GM23338 (cell line): ENCODE measurements around the gene ARMC5. TPM values are rescaled to one million over a fixed set of nuclear protein-coding genes. Genes with fewer than 3 reads are reported as not detected.

Experiments used
- ATAC-seq: fragments of 200-7000 bp; cut with Tn5 transposase; 3 replicates; pipeline ENCODE4 v1.9.1; 2020
- DNase-seq: peaks from one replicate; pipeline ENCODE4 v3.0.0-alpha.2; 2015; ENCODE audit warnings: low spot score
- H2AFZ ChIP-seq: fragments of 200-600 bp; sonication (generic); 2 replicates; pipeline ENCODE4 v1.8.0; 2016; ENCODE audit warnings: antibody characterized with exemption, mild to moderate bottlenecking, moderate library complexity
- H3F3A ChIP-seq: fragments of 200-600 bp; sonication (generic); replicated peaks from 2 replicates; pipeline ENCODE4 v1.8.0; 2017; ENCODE audit warnings: antibody characterized with exemption, mixed run types, low read depth
- H3K27ac ChIP-seq: fragments of 200-600 bp; sonication (generic); 2 replicates; pipeline ENCODE4 v1.6.1; 2016; ENCODE audit warnings: low read depth
- H3K27me3 ChIP-seq: fragments of 200-600 bp; sonication (generic); 2 replicates; pipeline ENCODE4 v1.8.0; 2016; ENCODE audit warnings: mild to moderate bottlenecking, mixed run types, moderate library complexity; ENCODE audit not compliant: insufficient read depth
- H3K36me3 ChIP-seq: fragments of 200-600 bp; sonication (generic); 2 replicates; pipeline ENCODE4 v1.8.0; 2016; ENCODE audit warnings: mild to moderate bottlenecking; ENCODE audit not compliant: insufficient read depth
- H3K4me1 ChIP-seq: fragments of 200-600 bp; sonication (generic); 2 replicates; pipeline ENCODE4 v1.8.0; 2016; ENCODE audit warnings: mild to moderate bottlenecking, moderate library complexity; ENCODE audit not compliant: insufficient read depth
- H3K4me2 ChIP-seq: fragments of 200-600 bp; sonication (generic); 2 replicates; pipeline ENCODE4 v1.7.1; 2017; ENCODE audit warnings: mixed run types
- H3K4me3 ChIP-seq: fragments of 200-600 bp; sonication (generic); 2 replicates; pipeline ENCODE4 v1.6.1; 2016; ENCODE audit warnings: mixed run types
- H3K79me2 ChIP-seq: fragments of 200-600 bp; sonication (generic); replicated peaks from 2 replicates; pipeline ENCODE4 v1.8.0; 2017; ENCODE audit warnings: mild to moderate bottlenecking; ENCODE audit not compliant: insufficient read depth
- H3K9me2 ChIP-seq: fragments of 200-600 bp; sonication (generic); 2 replicates; pipeline ENCODE4 v1.8.0; 2017; ENCODE audit not compliant: insufficient read depth
- H4K20me1 ChIP-seq: fragments of 200-600 bp; sonication (generic); replicated peaks from 2 replicates; pipeline ENCODE4 v1.8.0; 2017; ENCODE audit warnings: mild to moderate bottlenecking; ENCODE audit not compliant: insufficient read depth
- H3K27ac Mint-ChIP-seq: 2 replicates; pipeline ENCODE4 v1.8.0; 2020; ENCODE audit warnings: inconsistent platforms, mild to moderate bottlenecking, moderate library complexity, mixed read lengths
- H3K27me3 Mint-ChIP-seq: 3 replicates; pipeline ENCODE4 v1.8.0; 2022; ENCODE audit warnings: low read depth, mild to moderate bottlenecking, moderate library complexity, mixed read lengths, inconsistent platforms; ENCODE audit not compliant: insufficient read depth, poor library complexity
- H3K36me3 Mint-ChIP-seq: 3 replicates; pipeline ENCODE4 v1.8.0; 2021; ENCODE audit warnings: low read depth, mild to moderate bottlenecking, inconsistent platforms, moderate library complexity, mixed read lengths
- H3K4me1 Mint-ChIP-seq: 3 replicates; pipeline ENCODE4 v1.8.0; 2020; ENCODE audit warnings: mild to moderate bottlenecking, inconsistent platforms, mixed read lengths
- H3K4me3 Mint-ChIP-seq: 3 replicates; pipeline ENCODE4 v1.8.0; 2021; ENCODE audit warnings: moderate library complexity, mild to moderate bottlenecking, inconsistent platforms, mixed read lengths
- H3K9me3 Mint-ChIP-seq: 3 replicates; pipeline ENCODE4 v1.8.0; 2020; ENCODE audit warnings: moderate library complexity, mild to moderate bottlenecking, inconsistent platforms, mixed read lengths
- CREB1 ChIP-seq: fragments of 250-450 bp; sonication (Bioruptor Pico); IDR thresholded peaks from 2 replicates; pipeline ENCODE4 v1.5.0; 2020; ENCODE audit warnings: low read depth, mild to moderate bottlenecking, moderate library complexity
- EZH2 ChIP-seq: fragments of 200-600 bp; sonication (generic); IDR thresholded peaks from one replicate; pipeline ENCODE4 v1.8.0; 2017; ENCODE audit warnings: antibody characterized with exemption, mild to moderate bottlenecking, low read depth; ENCODE audit not compliant: unreplicated experiment
- EZH2phosphoT487 ChIP-seq: fragments of 200-600 bp; sonication (generic); IDR thresholded peaks from one replicate; pipeline ENCODE4 v1.8.1; 2018; ENCODE audit warnings: antibody characterized with exemption; ENCODE audit not compliant: unreplicated experiment
- NANOG ChIP-seq: IDR thresholded peaks from 2 replicates; pipeline ENCODE4 v1.6.1; 2016; ENCODE audit warnings: antibody characterized with exemption, borderline replicate concordance
- REST ChIP-seq: IDR thresholded peaks from one replicate; pipeline ENCODE4 v1.6.1; 2018; ENCODE audit warnings: antibody characterized with exemption; ENCODE audit not compliant: unreplicated experiment
- STAT1 ChIP-seq: IDR thresholded peaks from one replicate; pipeline ENCODE4 v1.6.1; 2016; ENCODE audit warnings: antibody characterized with exemption; ENCODE audit not compliant: unreplicated experiment
- polyA plus RNA-seq: library from polyadenylated mRNA; unstranded; fragments of >200 nt; fragmentation: Nextera tagmentation; extraction: Ambion mirVana; gene quantifications from 2 replicates; pipeline ENCODE4 v1.2.1, GENCODE V29; 2016
- total RNA-seq: library from RNA; depleted of rRNA; stranded (reverse); fragments of >200 nt; shearing (Covaris generic); gene quantifications from 2 replicates; pipeline ENCODE4 v1.2.3, GENCODE V29; 2014
- TF ChIP-seq, protein P1 (sequence below): fragments of 250-450 bp; sonication (Bioruptor Pico); IDR thresholded peaks from 2 replicates; pipeline ENCODE4 v1.5.0; 2020; ENCODE audit warnings: mild to moderate bottlenecking, moderate library complexity
- TF ChIP-seq, protein P2 (sequence below), 2 experiments: fragments of 200-600 bp in 1 of 2; sonication (generic) in 1 of 2; conservative IDR thresholded peaks; 2 replicates each; pipeline versions ENCODE4 v1.5.1 to v1.6.1; 2016 to 2017; ENCODE audit warnings: antibody characterized with exemption in 2 of 2, low read depth in 2 of 2, mild to moderate bottlenecking in 2 of 2, moderate library complexity in 1 of 2

The ARMC5 gene
- total and polyA plus RNA-seq, 2 experiments from 2014 or later, result 5.9 to 11.3 TPM

- Mint-ChIP-seq H3K4me3 (no peak overlapping the region), H3K9me3 (no peaks in the 10 kb centered on the region; the same call in 2 of the 3 replicates), H3K27ac (no peak overlapping the region), H3K36me3 (no peaks in the 10 kb centered on the region), H3K27me3 (peaks cover 2% of the 10 kb centered on the region), H3K4me1 (peaks cover 4% of the 10 kb centered on the region)
- DNase-seq (no peak), ATAC-seq (no peak)
- no peaks in the 10 kb centered on the region for H3K4me1 ChIP-seq
- H3F3A ChIP-seq, result no peaks in the 10 kb centered on the region
- no peaks in the 10 kb centered on the region for H3K36me3 ChIP-seq
- H3K27me3 ChIP-seq, result peaks cover 6% of the 10 kb centered on the region; the same call in 1 of the 2 replicates
- H3K4me3 ChIP-seq, result no peak overlapping the region
- H3K9me2 ChIP-seq, result no peaks in the 10 kb centered on the region
- H4K20me1 ChIP-seq, result no peaks in the 10 kb centered on the region
- H3K27ac ChIP-seq, result no peak overlapping the region
- no peak overlapping the region for H3K4me2 ChIP-seq
- no peak for TF ChIP-seq NANOG
- TF ChIP-seq EZH2, result no peak
- TF ChIP-seq STAT1, result no peak
- TF ChIP-seq, protein P1, sequence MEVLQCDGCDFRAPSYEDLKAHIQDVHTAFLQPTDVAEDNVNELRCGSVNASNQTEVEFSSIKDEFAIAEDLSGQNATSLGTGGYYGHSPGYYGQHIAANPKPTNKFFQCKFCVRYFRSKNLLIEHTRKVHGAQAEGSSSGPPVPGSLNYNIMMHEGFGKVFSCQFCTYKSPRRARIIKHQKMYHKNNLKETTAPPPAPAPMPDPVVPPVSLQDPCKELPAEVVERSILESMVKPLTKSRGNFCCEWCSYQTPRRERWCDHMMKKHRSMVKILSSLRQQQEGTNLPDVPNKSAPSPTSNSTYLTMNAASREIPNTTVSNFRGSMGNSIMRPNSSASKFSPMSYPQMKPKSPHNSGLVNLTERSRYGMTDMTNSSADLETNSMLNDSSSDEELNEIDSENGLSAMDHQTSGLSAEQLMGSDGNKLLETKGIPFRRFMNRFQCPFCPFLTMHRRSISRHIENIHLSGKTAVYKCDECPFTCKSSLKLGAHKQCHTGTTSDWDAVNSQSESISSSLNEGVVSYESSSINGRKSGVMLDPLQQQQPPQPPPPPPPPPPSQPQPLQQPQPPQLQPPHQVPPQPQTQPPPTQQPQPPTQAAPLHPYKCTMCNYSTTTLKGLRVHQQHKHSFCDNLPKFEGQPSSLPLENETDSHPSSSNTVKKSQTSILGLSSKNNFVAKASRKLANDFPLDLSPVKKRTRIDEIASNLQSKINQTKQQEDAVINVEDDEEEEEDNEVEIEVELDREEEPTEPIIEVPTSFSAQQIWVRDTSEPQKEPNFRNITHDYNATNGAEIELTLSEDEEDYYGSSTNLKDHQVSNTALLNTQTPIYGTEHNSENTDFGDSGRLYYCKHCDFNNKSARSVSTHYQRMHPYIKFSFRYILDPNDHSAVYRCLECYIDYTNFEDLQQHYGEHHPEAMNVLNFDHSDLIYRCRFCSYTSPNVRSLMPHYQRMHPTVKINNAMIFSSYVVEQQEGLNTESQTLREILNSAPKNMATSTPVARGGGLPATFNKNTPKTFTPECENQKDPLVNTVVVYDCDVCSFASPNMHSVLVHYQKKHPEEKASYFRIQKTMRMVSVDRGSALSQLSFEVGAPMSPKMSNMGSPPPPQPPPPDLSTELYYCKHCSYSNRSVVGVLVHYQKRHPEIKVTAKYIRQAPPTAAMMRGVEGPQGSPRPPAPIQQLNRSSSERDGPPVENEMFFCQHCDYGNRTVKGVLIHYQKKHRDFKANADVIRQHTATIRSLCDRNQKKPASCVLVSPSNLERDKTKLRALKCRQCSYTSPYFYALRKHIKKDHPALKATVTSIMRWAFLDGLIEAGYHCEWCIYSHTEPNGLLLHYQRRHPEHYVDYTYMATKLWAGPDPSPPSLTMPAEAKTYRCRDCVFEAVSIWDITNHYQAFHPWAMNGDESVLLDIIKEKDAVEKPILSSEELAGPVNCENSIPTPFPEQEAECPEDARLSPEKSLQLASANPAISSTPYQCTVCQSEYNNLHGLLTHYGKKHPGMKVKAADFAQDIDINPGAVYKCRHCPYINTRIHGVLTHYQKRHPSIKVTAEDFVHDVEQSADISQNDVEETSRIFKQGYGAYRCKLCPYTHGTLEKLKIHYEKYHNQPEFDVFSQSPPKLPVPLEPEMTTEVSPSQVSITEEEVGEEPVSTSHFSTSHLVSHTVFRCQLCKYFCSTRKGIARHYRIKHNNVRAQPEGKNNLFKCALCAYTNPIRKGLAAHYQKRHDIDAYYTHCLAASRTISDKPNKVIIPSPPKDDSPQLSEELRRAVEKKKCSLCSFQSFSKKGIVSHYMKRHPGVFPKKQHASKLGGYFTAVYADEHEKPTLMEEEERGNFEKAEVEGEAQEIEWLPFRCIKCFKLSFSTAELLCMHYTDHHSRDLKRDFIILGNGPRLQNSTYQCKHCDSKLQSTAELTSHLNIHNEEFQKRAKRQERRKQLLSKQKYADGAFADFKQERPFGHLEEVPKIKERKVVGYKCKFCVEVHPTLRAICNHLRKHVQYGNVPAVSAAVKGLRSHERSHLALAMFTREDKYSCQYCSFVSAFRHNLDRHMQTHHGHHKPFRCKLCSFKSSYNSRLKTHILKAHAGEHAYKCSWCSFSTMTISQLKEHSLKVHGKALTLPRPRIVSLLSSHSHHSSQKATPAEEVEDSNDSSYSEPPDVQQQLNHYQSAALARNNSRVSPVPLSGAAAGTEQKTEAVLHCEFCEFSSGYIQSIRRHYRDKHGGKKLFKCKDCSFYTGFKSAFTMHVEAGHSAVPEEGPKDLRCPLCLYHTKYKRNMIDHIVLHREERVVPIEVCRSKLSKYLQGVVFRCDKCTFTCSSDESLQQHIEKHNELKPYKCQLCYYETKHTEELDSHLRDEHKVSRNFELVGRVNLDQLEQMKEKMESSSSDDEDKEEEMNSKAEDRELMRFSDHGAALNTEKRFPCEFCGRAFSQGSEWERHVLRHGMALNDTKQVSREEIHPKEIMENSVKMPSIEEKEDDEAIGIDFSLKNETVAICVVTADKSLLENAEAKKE, result no peak
- no peak for TF ChIP-seq CREB1
- no peak for TF ChIP-seq EZH2phosphoT487
- TF ChIP-seq REST, result no peak
- TF ChIP-seq, protein P2, sequence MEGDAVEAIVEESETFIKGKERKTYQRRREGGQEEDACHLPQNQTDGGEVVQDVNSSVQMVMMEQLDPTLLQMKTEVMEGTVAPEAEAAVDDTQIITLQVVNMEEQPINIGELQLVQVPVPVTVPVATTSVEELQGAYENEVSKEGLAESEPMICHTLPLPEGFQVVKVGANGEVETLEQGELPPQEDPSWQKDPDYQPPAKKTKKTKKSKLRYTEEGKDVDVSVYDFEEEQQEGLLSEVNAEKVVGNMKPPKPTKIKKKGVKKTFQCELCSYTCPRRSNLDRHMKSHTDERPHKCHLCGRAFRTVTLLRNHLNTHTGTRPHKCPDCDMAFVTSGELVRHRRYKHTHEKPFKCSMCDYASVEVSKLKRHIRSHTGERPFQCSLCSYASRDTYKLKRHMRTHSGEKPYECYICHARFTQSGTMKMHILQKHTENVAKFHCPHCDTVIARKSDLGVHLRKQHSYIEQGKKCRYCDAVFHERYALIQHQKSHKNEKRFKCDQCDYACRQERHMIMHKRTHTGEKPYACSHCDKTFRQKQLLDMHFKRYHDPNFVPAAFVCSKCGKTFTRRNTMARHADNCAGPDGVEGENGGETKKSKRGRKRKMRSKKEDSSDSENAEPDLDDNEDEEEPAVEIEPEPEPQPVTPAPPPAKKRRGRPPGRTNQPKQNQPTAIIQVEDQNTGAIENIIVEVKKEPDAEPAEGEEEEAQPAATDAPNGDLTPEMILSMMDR (conservative IDR thresholded peaks at IDR 0.05; ENCODE audit: low read depth in 2 of 2), result no peak
- no peak overlapping the region for H2AFZ ChIP-seq
- no peaks in the 10 kb centered on the region for H3K79me2 ChIP-seq
Measured at GRCh38 chr16:31440516-31441184, 18.7 kb upstream of the ARMC5 start.
